NOMO-1 treated with DMSO at 0.1 percent for 48 hours (cell line): ENCODE results near the gene SLC48A1.

ENCODE experiments used
- DNase-seq: peaks from one replicate; lab custom pipeline; 2025; ENCODE audit not compliant: unreplicated experiment; lab: John Stamatoyannopoulos, UW

The SLC48A1 gene

DNA sequence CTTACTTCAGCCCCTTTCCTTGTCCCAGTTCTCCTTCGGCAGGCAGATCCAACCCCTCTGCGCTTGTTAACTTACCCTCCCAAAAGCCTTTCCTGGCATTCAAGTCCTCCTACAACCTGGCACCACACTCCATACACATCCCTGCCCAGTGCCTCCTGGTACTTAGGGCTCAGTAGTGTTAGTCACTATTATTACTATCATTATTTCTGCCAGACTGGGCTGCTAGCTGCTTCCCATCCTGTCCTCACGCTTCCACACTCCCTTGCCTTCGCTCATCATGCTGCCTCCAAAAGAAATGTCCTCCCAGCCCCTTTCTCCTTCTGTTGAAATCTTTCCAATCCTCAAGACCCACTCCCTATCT, 48.3 kb downstream of the SLC48A1 start:
- DNase-seq, result no peak

DNA sequence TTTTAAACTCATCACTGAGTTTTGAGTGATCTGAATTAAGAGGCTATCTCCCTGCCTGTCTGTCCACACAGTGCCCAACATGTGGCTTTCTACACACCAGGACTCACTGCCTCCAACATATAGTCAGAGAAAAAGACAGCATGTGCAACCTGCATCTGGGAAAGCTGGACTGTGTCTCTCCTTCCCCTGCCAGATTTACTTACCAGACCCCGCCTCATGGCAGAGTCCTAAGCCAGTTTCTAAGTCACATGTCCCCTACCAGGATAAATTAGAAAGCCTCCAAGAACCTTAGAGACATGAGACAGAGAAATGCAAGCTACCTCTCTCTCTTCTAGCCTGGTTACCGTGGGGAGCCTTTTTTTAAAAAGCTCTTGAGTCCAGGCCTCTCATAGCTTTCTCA, 49.4 kb downstream of the SLC48A1 start:
- no peak for DNase-seq

DNA sequence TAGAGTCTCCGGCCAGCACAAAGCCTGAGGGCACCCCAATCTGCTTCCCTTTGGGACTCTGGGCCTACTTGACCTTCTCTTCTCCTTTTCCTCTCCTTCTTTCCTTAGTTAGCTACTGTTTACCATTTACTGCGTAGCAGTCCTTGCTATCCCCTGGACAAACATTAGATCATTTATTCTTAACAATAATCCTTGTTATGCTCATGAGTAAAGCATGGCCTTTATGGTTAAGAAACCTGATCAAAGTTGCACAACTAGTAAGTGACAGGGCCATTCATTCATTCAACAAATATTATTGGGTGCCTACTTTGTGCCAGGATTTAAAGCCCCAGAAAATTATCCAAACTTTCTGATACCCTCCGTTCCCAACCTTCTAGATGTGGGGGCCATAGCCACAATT, 49.8 kb downstream of the SLC48A1 start:
- DNase-seq, result no peak

DNA sequence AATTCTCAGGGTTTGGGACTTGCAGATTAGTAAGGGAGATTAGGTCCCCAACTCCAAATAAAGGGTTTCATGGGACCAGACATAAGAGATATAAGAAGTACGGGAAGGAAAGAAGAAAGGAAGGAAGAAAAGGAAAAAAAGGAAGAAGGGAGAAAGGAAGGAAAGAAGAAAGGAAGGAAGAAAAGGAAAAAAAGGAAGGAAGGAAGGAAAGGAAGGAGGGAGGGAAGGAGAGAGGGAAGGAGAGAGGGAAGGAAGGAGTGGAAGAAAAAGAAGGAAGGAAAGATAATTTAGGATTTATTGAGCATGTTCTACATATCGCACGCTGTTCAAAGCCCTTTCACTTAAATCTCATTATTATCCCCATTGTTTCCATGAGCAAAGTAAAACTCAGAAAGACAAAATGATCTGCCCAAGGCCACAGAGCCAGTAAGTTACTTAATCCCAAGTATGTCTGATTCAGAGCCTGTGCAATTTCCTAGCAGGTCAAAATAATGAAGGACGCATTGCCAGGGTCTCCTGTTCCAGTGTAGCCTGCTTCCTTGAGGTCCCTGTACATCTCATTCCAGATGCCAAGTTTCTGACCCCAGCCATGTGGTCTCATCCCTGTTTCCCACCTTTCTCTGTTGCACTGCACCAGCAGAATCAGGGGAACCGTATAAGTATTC, 50.5 kb downstream of the SLC48A1 start:
- DNase-seq, result no peak

DNA sequence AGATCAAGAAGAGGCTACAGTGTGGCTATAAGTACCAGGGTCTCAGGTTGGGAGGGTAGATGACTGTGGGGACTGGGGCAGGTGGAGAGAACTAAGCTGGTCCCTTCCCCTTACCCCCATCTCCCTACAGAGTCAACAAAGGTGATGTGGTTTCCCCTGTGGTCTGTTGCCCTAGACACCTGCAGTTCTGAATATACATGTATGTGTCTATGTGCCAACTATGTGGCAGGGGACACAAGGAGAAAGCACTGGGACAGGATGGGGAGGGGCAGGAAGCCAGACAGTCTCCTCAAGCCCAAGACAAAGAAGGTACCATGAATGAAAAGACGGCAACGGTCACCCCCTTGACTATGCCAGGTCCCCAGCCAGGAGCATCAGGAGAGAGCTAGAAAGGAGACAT, 51.2 kb downstream of the SLC48A1 start:
- DNase-seq, result no peak

DNA sequence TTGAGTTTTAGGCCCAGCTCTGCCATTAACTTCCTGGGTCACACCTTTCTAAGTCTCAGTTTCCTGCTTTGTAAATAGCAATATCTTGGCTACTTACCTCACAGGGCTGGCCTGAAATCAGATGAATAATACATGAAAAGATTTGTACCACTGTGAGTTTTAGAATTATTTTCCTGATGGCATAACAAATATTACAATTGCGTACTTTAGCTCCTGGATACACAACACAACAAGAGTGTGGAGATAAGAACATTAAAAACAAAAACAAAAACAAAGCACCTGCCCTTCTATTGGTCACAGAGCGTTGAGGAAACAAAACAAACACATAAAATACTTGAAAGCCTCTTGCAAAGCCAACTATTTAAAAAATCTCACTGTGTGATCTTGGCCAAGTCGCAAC, 51.6 kb downstream of the SLC48A1 start:
- DNase-seq, result no peak

DNA sequence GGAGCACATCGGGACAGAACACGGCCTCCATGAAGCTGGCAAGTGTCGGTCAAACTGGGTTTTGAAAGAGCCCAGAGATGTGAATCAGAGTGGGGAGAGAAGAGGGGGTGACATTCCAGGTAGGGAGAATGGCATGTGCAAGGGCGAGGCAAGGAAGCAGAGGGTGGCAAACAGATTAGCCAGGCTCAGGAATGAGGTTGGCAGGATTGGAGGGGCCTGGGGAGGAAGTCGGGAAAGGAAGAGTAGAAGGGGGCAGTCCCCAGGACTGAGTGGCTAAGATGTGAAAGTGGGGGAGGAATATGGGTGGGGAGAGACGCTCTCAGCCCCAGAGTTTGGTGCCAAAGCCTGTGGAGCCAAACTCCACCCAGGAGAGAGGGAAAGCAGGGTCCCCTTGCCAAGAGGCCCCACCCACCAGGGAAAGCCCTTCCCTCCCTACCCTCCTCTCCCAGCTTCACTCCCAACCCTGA, 52.2 kb downstream of the SLC48A1 start:
- no peak for DNase-seq

DNA sequence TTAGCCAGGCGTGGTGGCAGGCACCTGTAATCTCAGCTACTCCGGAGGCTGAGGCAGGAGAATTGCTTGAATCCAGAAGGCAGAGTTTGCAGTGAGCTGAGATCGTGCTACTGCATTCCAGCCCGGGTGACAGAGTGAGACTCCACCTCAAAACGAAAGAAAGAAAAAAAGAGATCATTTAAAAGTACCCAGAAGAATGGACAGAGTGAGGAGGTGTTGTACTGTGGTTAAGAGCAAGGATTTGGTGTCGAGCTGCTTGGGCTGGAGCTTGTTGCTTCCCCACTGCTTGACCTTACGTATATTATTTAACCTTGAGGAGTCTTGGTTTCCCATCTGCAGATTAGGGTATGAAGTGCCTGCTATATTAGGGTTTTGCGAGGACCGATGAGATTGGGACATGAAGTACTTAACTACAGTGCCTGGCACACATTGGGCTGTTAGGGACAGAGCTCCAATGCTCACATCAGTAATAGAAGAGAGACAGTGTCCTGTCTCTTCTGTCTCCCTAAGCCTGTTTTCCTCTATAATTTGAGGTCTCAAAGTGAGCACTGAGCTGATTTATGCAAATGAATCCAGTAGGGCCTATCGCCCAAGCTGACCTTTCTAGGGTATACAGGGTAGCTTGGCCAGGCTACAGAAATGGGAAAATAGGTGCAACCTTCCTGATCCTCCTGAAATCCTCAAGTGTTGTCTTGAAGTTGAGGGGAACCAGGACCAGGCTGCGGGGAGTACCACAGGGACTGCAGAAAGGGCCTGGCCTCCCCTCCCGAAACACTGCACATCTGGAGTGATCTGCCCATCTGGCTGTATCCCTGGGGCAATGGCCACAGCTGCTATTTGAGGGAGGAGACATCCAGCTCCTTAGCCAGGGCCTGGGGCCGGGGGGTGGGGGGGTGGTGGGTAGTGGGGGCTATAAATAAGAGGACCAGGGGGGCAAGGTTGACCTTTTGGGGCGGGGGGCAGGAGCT, 55.3 kb downstream of the SLC48A1 start:
- DNase-seq, result no peak

DNA sequence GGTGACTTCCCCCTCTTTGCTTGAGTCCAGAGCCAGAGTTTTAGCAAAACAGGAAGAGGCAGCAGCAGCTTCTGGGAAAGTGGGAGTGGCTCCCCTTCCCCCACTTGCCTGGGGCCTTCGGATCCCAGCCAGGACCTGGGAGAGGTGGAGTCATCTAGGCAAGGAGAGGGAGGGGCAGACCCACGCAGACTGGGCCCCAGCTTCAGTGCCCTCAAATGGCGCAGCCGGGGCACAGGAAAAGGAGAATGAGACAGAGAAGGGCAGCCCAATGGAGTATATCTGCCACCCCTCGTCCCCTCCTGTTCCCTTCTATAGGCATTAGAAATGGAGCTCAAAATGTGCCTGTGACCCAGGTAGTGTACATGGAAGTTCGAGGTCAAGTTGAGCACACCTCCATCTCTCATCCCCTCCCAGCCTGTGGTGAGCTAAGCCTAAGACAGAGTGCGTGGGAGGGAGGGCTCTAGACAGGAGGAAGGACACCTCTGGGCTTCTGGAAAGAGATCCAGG, 56.0 kb downstream of the SLC48A1 start:
- peak; percentile 24 for DNase-seq

DNA sequence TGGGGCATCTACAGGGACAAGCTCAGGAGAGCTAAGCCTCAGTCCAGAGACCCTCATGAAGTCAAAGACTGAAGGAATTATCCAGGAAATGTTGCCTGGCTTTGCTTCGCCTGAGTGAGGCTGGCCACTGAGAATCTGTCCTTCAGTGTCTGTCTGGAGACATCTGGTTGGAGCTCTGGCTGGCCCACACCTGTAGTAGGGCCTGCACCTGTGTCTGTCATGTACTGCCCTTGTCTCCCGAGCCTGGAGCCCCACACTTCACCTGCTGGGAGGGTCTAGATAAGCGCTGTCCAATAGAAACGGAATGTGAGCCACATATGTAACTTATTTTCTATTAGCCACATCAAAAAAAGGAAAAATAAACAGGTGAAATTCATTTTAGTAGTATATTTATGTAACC, 56.5 kb downstream of the SLC48A1 start:
- no peak for DNase-seq
